ENCODE measurements around the gene ZCCHC18. TPM values are rescaled to one million over a fixed set of nuclear protein-coding genes. Genes with fewer than 3 reads are reported as not detected.
A peak's percentile ranks its signal among the peaks of the same experiment; 100 is the strongest.
"Not testable (repeated sequence)": the region's sequence is repeated elsewhere in the genome, so short reads cannot be mapped to it uniquely, and the experiment has no call there.

ZCCHC18 gene
- total RNA-seq: 1.2 TPM

DNA sequence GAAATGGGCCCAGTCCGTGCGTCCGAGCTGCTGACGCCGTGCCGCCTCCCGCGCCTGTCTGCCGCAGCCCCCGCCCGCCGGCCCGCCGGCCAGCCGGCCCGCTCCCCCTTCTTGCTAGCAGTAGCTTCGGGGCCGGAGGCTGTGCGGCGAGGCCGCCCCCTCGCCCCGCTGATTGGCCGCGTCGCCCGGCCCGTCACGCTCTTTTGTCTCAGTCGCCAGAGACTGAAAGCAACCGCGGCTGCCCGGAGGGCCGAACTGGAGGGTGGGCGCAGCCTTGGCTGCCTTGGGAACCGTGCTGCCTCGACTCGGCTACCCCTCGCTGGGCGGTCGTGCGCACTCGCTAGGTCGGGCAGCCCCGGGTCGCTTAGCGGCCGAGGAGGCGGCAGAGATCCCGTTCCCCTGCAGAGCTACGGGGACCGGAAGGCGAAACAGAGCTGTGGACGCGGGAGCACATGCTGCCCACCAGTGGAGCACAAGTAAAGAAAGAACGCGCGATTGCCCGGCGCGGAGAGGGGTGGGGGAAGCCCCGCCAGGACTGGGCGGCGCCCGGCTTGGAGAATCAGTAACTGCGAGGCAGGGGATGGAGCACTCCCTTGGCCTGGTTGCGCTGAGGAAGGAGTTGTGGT is at the start of gene ZCCHC18:
Gene ZCCHC18, plus strand, starts transcription at position 198 of the 626 bp plus-strand sequence. CDS start 1,589 bp downstream, outside the sequence.
- peak; percentile 67 for DNase-seq

DNA sequence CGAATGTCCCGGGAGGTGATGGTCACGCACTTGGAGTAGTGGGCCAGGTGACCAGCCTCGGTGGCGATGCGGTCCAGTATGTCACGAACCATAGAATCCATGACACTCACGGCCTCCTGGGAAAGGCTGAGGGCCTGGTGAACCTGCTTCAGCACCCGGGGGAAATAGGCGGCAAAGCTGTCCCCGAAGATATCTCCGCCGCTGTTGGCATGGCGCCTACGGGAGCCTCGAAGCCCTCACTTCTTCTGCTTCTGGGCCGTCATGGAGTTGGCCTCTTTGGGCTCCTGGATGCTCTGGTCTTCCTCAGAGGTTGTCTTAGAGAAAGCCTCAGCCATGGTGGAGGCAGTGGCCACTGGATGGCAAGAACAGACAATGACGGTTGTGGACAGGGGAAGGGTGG is 49.7 kb upstream of the ZCCHC18 start:
- DNase-seq: not testable (repeated sequence)

DNA sequence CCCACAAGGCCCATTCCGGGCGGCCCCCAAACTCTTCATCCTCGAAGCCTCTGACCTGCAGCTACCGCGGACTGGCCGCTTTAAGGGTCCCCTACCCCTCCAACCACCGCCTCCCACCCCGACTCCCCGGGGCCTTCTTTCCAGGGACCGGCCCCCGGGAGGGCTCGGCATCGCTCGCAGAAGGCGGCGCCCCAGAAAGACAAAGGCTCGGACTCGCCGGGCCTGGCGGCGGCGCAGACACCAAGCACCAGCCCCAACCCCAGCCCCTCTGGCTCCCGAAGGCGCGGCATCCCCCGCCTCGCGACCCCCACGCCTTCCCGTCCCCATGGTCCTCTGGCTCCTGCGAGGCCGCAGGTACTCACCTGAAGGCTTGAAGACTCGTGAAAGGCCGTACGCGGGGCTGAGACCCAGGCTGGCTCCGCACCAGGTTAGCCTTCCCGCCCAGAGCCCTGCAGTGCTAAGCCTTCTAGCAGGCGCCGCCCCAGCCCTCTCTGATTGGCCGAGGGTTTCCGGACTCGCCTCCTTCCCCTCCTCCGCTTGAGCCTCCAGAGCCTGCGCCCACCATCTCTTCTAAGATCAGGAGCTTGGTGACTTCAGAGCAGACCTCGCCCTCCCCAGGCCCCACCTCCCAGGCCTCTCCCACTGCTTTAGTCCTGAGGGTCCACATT is 36.4 kb upstream of the ZCCHC18 start, which contains the start of gene TMSB15C:
Gene TMSB15C, minus strand, starts transcription at position 459 of the 668 bp plus-strand sequence.
- not testable (repeated sequence) for DNase-seq

DNA sequence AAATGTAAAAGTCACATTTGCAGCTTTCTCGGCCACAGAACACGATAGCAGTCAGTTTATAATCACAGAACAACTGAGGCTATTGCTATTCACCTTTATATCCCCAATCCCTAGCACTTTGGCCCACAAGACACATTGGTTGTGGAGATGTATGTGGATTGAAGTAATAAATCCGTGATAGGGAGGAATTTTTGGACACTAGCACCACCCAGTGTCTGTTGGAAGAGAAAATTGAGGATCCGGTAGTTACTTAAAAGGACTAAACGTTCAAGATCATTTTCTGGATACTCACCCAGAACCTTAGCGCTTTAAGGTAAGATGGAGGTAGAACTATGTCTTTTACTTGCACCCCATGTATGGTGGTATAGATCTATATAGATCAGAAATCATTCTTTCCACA is 34.5 kb upstream of the ZCCHC18 start:
- DNase-seq: not testable (repeated sequence)

DNA sequence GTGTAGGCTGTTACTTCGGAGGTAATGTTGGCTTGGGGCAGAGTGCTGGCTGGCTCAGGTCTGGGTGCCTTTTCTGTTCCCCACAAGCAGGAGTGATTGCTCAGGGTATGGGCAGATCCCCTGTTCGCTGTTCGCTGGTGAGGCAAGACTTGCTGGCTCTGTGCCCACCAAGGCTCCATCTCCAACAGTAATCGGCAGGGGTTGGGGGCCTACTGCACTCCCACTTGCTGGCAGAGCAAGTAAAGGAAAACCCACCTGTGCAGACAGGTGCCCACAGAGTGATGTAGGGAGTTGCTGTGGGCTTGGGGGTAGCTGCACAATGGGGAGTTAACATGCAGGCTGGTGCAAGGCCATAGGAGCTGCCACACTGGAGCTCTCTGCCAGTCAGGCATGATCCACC is 28.3 kb upstream of the ZCCHC18 start:
- no peak for DNase-seq

DNA sequence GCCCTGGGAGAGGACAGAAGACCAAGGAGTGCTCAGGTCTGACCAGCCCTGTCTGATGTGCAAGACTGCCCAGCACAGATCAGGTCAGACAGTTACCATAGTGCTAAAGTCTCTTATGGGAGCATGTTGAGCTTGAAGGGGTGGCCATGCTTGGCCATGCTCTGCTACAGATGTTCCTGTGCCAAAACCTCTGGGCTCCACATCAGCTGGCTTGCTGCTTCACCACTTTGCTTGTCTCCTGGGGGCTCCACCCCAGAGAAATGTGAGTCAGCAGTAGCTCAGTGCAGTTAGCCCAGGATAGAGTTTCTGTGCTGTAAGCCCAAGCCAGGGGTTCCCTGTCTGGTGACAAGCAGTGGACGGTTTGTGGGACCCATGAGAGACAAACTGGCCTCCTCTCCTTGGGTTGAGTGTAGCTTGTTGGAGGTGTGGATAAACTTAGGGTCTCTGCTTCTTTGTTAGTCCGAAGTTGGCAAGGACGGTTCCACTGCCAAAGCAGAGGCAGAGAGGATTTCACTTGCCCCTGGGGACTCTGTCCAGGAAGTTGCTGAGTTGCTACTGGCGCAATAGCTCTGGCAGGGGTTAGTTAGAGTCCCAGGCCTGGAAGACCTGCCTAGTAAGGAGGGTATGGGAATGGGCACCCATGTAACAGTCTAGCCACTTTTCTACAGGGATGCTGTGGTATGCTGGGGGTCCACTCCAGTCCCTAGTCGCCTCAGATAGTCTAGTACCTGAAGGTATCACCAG is 27.6 kb upstream of the ZCCHC18 start:
- no peak for DNase-seq

DNA sequence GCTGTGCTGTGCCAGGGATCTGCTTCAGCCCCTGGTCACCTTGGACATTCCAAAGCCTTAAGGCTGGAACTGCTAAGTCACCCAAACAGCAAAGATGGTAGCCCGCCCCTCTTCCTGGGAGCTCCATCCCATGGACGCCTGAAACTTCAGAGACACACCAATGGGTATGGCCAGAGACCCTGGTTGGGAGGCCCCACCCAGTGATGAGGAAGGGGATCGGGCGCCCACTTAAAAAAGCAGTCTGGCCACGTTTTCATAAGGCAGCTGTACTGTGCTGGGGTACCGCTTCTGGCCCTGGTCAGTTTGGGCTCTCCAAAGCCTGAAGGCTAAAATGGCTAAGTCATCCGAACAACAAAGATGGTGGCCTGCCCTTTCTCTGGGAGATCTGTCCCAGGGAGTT is 26.8 kb upstream of the ZCCHC18 start:
- no peak for DNase-seq

DNA sequence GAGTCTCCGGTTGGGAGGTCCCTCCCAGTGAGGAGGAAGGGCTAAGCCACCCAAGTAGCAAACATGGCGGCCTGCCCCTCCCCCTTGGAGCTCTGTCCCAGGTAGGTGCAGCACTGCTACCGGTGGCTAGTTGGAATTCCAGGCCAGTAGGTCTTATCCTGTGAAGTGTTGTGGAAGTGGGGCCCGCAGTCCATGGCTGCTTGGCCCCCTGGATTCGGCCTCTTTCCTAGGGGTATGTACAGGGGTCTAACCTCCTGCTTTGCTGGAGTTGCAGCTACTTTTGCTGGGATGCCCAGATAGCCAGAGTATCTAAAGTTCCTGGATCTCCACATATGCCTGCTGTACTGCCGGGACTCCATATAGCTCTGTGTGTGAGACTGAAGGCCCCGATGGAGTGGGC is 26.4 kb upstream of the ZCCHC18 start:
- no peak for DNase-seq

DNA sequence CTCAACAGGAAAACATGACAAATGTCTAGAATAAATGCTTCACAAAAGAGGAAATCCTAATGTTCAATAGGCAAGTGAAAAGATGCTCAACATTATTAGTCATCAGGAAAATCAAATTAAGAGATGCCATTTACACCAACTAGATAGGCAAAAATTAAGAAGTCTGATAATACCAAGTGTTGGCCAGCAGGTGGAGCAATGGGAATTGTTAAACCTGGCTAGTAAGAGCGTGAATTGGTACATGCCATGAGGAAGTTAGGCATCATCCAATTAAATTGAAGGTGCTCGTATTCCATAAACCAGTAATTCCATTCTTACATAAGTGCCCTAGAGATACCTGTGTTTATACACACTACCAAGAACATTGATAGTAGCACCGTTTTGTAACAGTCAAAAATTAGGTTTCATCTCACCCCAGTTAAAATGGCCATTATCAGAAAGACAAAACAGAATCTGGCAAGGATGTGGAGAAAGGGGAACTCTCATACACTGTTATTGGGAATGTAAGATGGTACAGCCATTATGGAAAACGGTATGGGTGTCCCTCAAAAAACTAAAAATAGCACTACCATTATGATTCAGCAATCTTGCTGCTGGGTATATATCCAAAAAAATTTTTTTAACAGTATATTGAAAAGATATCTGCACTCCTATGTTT is 14.0 kb upstream of the ZCCHC18 start:
- peak; percentile 76 for DNase-seq

DNA sequence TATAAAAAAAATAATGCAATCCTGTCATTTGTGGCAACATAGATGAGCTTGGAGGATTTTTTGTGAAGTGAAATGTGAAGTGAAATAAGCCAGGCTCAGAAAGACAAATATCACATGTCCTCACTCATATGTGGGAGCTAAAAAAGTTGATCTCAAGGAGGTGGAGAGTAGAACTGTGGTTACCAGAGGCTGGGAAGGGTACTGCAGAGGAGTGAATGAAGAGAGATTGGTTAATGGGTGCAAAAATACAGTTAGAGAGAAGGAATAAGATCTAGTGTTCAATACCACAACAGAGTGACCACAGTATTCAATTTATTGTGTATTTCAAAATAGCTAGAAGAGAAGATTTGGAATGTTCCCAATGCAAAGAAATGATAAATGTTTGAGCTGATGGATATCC is 13.4 kb upstream of the ZCCHC18 start:
- DNase-seq: no peak

DNA sequence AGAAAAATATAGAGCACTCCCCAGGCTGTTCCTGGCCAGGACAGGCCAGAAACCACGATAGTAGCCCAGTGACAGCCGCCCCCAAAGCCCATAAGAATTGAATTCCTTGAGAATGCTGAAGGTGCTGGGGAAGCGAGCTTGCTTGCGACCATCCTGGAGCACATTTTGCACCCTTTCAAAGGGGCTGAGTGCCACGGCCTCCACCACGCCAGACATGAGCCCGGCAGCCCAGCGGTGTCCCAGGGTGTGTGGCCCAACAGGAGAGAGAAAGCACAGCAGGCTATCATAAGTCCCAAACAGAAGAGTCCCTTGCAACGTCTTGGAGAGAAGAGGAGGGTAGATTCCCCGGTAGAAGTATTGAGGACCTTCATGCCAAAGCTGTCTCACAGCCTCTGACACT is 7.6 kb upstream of the ZCCHC18 start:
- no peak for DNase-seq

DNA sequence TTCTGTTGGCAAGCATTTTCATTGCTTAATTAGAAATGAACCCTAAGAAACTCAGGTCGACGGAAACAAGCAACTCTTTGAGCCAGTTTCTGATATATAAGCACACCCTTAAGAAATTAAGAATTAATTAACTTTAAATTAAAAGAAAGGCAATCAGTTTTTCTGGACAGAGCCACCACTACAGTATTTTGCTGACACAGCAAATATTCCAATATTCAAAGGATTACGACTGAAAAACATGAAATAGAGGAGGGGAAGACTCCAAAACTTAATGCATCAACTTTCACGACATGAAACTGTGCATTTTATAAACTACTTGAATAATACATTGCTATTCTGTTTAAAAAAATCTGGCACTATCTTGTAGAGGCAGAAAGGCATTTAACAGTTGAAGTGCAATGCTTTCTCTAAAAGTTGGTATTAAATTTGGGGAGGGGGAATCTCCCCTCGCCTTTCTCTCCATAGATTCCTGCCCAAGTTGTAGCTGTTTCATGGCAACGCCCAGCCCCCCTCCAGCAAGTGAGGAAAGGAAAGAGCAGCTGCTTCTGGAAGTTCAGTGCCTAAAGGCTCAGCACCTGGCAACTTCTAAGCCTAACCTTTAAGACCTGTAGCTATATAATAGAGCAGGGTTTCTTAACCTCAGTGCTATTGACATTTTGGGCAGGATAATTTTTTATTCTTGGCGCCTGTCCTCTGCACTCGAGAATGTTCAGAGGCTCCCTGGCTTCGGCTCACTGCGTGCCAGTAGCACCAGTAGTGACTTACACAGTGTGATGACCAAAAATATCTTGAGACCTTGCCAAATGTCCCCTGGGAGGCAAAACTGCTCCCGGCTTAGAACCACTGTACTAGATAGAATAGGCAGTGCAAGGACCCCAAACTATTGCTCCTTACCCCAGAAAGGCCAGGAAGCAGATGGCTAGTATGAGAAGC is 6.7 kb upstream of the ZCCHC18 start:
- peak; percentile 1 for DNase-seq

DNA sequence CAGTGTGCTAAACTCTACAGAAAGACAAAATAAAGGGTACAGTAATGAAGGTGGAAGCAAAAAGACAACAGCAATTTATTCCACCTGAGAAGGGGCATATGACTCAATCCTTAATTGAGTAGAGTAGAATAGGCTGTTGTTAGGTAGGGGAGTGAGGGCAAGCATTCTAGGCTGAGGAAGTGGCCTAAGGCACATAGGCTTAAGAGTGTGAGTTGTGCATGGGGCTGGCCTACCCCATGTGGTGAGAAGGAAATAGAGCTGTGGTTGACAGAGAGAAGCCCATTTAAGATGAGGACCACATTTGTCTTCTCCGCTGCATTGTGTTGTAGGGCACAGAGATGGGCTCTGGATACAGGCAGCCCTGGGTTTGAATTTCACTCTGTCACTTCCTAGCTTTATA is 3.4 kb upstream of the ZCCHC18 start:
- DNase-seq: no peak

DNA sequence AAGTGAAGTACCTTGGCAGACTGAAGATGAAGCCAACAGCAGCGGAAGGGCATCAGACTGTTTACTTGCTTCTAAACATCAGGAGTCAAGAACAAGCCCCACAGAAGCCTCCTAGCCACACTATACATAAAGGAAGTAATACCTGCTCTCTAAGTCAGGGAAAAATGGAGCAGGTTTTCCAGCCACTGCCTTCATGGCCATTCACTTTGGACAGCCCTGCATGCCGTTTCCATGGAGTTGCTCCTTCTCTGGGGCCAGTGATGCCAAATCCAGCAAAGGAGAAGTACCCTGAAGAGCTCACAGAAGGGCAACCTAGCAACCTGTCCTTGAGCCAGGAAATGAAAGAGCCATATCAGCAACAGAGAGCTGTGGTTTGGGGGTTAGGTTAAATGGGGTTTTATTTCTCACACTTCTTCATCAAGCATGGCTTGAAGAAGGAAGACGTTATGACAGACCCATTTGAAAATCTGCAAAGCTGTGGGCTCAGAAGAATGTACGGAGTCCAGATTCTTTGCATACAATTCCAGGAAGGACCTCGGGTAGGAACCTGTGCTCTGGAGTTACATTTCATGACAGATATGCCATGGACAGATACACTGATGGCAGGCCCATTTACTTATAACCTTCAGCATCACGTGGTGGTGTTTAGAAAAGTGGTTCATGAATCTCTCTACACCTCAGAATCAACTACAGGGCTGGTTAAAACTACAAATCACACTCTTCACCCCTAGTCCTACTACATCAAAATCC is 1.7 kb upstream of the ZCCHC18 start:
- DNase-seq: not testable (repeated sequence)

DNA sequence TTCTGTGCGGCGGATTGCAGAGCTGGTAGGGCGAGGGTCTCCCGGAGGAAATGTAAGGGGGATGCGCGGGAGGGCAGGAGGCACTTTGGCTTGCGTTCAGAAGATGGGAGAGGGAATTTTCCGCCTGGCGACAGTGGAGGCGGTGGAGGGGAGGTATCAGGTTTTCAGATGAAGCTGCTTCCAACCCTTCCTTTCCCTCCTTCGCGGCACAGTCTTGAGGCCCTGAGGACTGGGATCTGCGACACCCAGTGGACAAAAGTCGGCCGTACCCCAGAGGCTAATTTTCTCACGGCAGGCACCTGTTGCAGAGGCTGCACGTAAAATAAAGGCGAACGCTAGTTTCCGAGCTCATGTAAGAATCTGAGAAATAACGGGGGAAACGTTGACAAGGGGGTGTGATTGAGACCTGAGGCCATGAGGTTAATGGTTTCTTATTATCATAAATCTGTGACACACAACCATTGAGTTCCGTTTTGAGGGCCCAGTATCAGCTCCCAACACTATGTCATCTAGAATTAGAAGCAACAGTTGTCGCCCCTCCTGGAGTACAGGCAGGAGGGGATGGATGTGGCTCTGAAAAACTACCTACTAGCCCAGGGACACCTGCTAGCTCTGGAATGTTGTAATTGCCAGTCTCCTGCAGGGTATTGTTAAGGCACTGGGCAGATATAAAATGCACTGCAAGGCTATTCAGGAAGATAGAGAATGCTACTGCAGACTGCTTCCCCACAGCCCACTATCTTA is 1.1 kb downstream of the ZCCHC18 start:
- DNase-seq: peak; percentile 72

DNA sequence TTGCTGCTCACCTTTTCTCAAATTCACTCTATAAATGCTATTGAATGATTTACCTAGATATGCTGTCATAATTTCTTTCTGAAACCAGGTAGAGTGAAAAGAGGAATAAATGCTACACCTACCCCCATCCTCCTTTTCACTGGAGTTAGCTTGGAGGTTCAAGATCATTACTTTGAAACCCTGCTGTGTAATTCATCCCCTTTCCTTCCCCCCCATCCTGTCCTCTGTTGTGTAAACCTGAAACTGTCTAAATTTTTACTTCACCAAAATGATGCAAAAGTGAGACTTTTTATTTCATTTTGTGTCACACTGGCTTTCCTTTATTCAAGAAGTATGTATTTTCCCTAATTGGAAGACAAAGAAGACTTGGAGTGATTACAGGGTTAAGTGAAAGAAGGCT is 5.4 kb downstream of the ZCCHC18 start:
- no peak for DNase-seq

DNA sequence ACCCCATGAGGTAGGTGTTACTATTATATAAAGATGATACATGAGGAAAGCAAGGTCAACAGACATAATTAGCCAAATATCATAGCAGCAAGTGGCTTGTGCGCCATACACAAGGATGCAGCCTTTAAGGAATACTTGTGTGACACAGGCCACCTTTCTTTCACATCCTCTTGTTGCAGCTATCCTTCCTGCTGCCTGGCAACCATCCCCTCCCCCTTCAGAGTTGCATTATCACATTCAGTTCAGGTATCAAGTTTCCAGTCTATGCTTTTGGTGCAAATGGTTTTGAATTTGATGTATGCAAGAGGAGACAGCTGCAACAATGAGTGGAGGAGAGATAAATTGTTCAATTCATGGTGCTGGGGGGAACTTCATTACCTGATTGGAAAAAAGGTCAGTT is 6.4 kb downstream of the ZCCHC18 start:
- DNase-seq: no peak

DNA sequence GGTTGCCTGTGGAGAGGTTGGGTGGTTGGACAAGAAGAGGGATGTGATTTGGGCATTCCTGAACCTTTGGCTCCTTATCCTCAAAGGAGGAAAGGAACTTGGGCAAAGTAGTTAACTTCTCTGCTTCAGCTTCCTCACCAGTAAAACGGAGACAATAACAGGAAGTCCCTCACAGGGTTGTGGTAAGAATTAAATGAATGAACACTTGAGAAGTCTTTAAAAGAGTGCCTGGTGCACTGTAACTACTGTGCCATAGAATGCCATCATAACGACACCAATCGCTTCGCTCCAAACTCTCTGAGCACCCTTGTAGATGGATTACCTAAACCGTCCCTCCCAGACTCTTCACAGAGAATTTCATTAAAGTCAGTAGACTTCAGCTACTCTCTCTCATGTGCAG is 10.5 kb downstream of the ZCCHC18 start:
- DNase-seq: no peak

DNA sequence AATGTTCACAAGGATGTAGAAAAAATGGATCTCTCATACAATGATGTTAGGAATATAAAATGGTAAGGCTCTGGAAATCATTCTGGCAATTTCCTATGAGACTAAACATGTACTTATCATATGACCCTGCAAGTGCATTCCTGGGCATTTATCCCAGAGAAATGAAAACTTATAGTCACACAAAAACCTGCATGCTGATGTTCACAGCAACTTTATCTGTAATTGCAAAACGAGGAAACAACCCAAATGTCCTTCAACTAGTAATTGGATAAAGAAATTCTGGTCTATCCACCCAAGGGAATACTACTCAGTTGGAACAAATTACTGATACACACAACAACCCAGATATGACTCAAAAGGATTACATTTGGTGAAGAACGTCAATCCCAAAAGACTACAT is 14.5 kb downstream of the ZCCHC18 start:
- no peak for DNase-seq

DNA sequence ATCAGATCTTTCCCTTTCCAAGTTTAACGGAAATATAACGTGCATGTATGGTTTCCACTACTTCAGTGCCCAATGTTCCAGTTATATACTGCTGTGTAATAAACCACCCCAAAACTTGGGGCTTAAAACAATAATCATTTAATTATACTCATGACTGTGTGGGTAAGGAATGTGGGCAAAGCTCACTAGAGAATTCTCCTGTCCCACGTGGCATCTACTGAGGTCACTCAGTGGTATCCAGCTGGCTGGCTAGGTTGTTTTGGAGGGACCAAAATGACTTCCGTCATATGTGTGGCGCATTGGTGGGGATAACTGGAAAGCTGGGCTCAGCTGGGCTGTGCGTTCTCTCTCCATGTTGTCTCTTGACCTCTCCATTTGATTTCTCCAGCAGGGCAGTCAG is 18.5 kb downstream of the ZCCHC18 start:
- no peak for DNase-seq
